ENCODE results near the gene STAC2. TPM values are rescaled to one million over a fixed set of nuclear protein-coding genes. Genes with fewer than 3 reads are reported as not detected.

Gene STAC2
- total and polyA plus RNA-seq, 7 donors = under 0.01 to 1.1 (median 0.31) TPM; not detected in 1

DNA sequence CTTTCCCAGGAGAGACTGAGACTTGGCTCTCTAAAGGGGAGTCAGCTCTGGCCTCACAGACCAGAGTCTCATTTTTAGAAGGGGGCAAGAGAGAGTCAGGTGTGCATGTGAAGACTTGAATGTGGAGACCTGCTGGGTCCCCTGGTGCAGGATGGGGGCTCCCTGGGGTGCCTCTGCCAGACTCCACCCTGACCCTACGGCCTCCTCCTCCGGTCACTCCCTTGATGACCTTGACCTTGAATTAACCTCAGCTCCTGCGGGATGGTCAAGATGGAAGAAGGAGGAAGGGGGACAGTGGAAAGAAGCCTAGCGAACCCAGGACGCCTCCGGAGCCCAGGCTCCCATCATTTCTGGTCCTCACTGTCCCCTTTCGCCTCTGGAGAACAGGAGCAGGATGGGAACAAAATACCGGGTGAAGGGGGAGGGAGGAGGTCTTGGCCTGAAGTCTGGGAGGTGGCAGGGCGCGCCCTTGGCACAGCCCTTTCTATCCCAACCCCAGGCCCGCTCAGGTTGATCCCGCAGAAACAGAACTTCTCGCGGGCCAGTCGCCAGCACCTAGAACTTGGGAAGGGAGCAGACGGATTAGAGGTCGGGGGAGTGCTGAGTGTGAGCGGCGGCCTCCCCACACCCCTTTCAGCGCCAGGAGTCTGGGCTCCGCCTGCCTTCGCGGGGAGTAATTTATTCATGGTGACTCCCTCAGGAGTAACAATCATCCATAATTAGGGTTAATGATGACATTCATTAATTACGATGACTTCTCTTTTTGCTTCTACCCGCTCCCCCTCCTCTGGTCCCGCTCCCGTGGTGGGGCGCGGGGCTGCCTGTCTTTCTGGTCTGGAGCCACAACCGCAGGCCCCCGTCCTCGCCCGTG lies 1.6 kb downstream of the STAC2 start:
- H3K9me3 ChIP-seq = no peaks in the 10 kb centered on the region
- peaks cover 22 to 53% (median 38%) of the 10 kb centered on the region in 3 donors for H3K27me3 ChIP-seq
- H3K27ac ChIP-seq = no peak overlapping the region
- intact Hi-C loops (cut with DNase I) = no loop called here
- 23 to 39% methylated on average over 33 of the region's 33 CpGs for WGBS, 2 donors
- TF ChIP-seq EP300 (IDR thresholded peaks at IDR 0.05) (no peak), POLR2A (IDR thresholded peaks at IDR 0.05) (no peak), POLR2AphosphoS5 (IDR thresholded peaks at IDR 0.05) (no peak)
- TF ChIP-seq, protein P1, sequence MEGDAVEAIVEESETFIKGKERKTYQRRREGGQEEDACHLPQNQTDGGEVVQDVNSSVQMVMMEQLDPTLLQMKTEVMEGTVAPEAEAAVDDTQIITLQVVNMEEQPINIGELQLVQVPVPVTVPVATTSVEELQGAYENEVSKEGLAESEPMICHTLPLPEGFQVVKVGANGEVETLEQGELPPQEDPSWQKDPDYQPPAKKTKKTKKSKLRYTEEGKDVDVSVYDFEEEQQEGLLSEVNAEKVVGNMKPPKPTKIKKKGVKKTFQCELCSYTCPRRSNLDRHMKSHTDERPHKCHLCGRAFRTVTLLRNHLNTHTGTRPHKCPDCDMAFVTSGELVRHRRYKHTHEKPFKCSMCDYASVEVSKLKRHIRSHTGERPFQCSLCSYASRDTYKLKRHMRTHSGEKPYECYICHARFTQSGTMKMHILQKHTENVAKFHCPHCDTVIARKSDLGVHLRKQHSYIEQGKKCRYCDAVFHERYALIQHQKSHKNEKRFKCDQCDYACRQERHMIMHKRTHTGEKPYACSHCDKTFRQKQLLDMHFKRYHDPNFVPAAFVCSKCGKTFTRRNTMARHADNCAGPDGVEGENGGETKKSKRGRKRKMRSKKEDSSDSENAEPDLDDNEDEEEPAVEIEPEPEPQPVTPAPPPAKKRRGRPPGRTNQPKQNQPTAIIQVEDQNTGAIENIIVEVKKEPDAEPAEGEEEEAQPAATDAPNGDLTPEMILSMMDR (IDR thresholded peaks at IDR 0.05) = no peak
- H3K4me1 ChIP-seq = peaks cover 0 to 22% (median 20%) of the 10 kb centered on the region in 4 donors
- no peaks in the 10 kb centered on the region for H3K36me3 ChIP-seq
- no peak for DNase-seq
- peak overlapping the region in 2 of 4 donors; percentile 39 to 52 for H3K4me3 ChIP-seq

DNA sequence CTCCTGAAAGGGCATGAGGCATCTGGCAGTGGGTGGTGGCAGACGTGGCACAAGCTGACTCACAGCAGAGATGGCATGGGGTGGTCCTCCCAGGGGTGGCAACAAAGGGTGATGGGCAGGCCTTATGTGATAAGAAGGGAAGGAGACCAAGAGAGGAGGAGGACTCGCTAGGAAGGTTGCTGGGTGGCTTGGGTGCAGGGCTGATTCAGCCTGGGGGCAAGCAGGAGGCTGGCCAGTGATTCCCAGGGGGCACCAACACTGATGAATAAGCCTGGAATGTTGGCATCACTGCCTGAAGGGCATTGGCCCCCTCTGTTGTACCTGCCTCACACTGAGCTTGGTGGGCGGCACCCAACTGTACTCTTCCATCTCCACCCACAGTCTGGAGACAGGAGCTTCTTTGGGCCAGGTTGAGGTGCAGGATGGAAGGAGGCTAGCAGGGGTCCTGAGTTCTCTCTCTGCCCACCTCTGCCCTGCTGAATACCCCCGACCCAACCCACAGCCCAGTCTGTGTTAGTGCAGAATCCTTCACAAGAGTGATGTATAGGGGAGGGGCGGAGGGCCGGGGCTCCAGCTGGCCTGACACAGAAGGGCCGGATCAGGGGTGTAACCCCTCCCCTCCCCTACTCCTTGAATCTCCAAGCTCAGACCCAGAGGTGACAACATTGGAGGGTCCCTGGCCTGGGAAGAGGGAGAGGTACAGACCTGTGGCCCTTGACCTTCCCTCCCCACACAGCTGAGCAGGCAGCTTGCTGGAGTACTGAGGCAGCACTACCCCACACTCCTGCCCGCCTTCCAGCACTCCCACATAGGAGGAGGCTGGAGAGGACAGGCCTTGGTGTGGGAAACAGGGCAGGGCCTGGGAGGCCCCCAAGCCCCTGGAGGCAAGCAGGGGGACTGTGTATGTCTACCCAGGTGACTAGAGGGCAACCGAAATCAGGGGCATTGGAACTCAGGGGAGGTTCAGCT lies 2.6 kb downstream of the STAC2 start:
- no peak for DNase-seq
- Histone ChIP-seq H3K9me3 (no peaks in the 10 kb centered on the region), H3K27me3 (peaks cover 22 to 44% (median 37%) of the 10 kb centered on the region in 3 donors), H3K4me3 (no peak overlapping the region), H3K27ac (no peak overlapping the region), H3K4me1 (peaks cover 0 to 22% (median 20%) of the 10 kb centered on the region in 4 donors), H3K36me3 (no peaks in the 10 kb centered on the region)
- TF ChIP-seq POLR2AphosphoS5 (IDR thresholded peaks at IDR 0.05) = no peak
- TF ChIP-seq, protein P1 (IDR thresholded peaks at IDR 0.05) = no peak
- no peak for TF ChIP-seq EP300 (IDR thresholded peaks at IDR 0.05)
- TF ChIP-seq POLR2A (IDR thresholded peaks at IDR 0.05) = no peak
- 75 to 80% methylated on average over 9 of the region's 9 CpGs for WGBS, 2 donors
- intact Hi-C loops (cut with DNase I) = no loop called here

DNA sequence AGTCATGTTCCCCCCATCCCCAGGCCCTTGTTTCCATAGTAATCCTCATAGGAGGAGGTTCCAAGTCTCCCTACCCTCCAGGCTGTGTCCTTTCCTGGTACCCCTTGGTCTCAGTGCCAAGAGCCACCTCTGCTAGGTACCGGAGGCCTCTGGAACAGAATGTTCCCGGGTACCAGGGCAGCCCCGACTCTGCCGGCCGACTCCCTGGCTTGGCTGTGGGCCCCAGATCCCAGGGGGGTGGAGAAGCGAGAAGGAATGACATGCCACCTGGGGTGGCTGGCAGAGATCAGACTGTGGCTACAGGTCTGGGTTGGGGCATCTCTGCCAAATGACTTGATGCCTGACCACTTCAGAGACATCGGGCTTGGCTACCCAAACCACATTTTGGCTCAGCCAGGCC lies 3.6 kb downstream of the STAC2 start:
- 74 to 88% methylated on average over 7 of the region's 7 CpGs for WGBS, 2 donors
- no peak for DNase-seq
- H3K4me1 ChIP-seq = peaks cover 0 to 22% (median 20%) of the 10 kb centered on the region in 4 donors
- TF ChIP-seq, protein P1 (IDR thresholded peaks at IDR 0.05) = no peak
- no peak for TF ChIP-seq EP300 (IDR thresholded peaks at IDR 0.05)
- TF ChIP-seq POLR2AphosphoS5 (IDR thresholded peaks at IDR 0.05) = no peak
- TF ChIP-seq POLR2A (IDR thresholded peaks at IDR 0.05) = no peak
- intact Hi-C loops (cut with DNase I) = no loop called here
- no peak overlapping the region for H3K4me3 ChIP-seq
- peaks cover 22 to 44% (median 27%) of the 10 kb centered on the region in 3 donors for H3K27me3 ChIP-seq
- H3K27ac ChIP-seq = no peak overlapping the region
- H3K36me3 ChIP-seq = no peaks in the 10 kb centered on the region
- no peaks in the 10 kb centered on the region for H3K9me3 ChIP-seq

DNA sequence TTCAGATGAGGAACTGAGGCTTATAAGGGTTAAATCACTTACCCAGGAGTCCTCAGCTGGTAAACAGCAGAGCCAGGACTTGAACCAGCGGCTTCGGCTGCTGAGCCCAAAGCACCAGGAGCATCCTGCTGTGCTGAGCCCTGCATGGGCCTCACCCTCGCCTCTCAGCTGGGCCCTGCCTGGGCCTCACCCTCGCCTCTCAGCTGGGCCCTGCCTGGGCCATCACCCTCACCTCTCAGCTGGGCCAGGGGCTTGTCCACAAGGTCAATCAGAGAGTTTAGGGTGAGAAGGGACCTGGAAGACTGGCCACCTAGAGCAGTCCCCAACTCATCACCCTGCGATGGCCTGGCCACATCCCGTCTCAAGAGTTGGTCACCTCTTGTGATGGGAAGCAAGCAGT lies 4.2 kb downstream of the STAC2 start:
- no peak for TF ChIP-seq POLR2AphosphoS5 (IDR thresholded peaks at IDR 0.05)
- TF ChIP-seq, protein P1 (IDR thresholded peaks at IDR 0.05) = no peak
- TF ChIP-seq POLR2A (IDR thresholded peaks at IDR 0.05) = no peak
- no peak for TF ChIP-seq EP300 (IDR thresholded peaks at IDR 0.05)
- DNase-seq = no peak

More for the DNA sequence above, 4.2 kb downstream of the STAC2 start:
- no peaks in the 10 kb centered on the region for H3K9me3 ChIP-seq
- H3K27me3 ChIP-seq = peaks cover 21 to 43% (median 24%) of the 10 kb centered on the region in 3 donors
- intact Hi-C loops (cut with DNase I) = no loop called here
- H3K36me3 ChIP-seq = no peaks in the 10 kb centered on the region
- peaks cover 0 to 21% (median 20%) of the 10 kb centered on the region in 4 donors for H3K4me1 ChIP-seq
- WGBS, 2 donors = 89 to 93% methylated on average over 6 of the region's 6 CpGs
- no peak overlapping the region for H3K4me3 ChIP-seq
- H3K27ac ChIP-seq = no peak overlapping the region

All from sigmoid colon (tissue), 7 donors.